Measurements from ENCODE around the gene HDHD2.
"Not testable (repeated sequence)": the region's sequence is repeated elsewhere in the genome, so short reads cannot be mapped to it uniquely, and the experiment has no call there.

HDHD2 gene, protein sequence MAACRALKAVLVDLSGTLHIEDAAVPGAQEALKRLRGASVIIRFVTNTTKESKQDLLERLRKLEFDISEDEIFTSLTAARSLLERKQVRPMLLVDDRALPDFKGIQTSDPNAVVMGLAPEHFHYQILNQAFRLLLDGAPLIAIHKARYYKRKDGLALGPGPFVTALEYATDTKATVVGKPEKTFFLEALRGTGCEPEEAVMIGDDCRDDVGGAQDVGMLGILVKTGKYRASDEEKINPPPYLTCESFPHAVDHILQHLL

DNA sequence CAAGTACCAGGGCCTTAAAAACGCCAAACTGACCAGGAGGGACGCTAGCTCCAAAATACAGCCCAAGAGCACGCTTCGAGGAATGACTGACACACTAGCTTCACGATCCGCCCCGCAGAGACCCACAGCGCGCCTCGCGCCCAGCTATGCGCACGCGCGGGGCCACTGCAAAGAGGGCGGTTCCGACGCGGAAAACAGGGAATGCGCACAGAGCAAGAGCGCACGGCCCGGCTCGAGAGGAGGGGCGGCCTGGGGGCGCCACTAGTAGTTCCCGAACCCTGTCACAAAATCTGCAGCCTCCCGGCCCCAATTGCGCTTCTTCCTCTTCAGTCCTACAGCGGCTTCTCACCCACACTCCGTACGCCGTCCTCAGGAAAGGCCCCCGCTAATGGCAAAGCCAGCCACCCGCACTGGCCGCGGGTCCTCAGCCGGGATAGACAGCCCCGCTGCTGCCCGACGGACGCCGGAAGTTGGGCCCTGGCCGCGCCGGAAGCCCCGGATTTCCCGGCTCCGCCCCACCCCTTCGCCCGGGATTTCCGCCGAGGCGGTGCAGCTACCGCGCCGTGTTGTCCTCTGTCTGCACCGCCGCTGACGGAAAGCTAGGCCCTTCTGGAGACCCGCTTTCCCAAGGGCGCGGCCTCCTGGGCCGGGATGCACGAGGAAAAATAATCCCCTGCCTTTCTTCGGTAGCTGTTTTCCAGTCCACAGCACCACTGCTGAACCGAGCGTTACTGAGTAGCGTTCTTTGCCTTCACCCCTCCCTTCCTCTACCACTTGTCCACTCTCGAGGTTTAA, at the start of gene HDHD2:
HDHD2 (minus strand) TSS at position 472 of the 795 bp plus-strand sequence. CDS start 14,061 bp downstream, outside the sequence.
- in situ Hi-C loops (cut with HindIII; ENCODE audit: low sequenced_read_pairs) = no loop called here

DNA sequence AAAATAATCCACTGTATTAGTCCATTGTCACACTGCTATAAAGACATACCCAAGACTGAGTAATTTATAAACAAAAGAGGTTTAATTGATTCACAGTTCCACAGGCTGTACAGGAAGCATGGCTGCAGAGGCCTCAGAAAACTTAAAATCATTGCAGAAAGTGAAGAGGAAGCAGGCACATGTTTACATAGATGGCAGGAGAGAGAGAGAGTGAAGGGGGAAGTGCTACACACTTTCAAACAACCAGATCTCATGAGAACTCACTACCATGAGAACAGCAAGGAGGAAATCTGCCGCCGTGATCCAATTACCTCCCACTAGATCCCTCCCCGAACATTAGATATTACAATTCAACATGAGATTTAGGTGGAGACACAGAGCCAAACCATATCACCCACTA, 45.7 kb upstream of the HDHD2 start:
- in situ Hi-C loops (cut with HindIII; ENCODE audit: low sequenced_read_pairs) = not testable (repeated sequence)

DNA sequence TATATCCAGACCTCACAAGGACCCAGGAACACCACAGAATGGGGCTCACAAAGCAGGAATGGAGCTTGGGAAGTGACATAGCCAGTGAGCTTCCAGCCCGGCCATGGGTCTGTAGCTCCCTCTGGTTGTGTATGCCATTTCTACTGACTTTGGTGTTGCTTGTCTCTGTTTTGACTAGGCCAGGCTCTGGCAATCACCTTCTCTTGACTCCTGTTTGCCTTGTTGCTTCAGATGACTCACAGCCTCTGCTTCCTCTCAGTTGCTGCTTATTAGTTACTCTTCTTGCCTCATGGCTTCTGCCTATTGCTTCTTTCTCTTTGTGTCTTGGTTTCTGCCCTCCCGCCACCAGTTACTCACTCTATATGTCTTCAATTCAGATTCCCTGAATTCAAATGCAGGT, 41.7 kb upstream of the HDHD2 start:
- in situ Hi-C loops (cut with HindIII; ENCODE audit: low sequenced_read_pairs) = no loop called here

DNA sequence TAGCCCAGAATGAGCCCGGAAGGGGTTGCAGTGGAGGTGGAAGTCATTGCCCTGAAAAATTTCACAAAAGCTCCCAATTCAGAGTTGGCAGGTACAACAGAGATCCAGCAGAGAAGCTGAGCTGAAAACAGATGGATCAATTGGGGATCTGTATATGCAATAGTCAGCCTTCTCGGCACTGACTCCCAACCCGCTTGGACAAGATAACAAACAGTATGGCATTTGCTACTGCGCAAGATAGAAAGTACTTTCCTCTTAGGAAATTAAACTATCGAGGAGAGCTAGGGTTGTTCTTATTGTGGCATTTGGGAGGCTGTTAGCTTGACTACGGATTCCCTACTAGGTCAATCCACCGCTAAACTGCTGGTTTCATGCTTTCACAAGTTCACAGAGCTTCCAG, 37.4 kb upstream of the HDHD2 start:
- in situ Hi-C loops (cut with HindIII; ENCODE audit: low sequenced_read_pairs) = no loop called here

DNA sequence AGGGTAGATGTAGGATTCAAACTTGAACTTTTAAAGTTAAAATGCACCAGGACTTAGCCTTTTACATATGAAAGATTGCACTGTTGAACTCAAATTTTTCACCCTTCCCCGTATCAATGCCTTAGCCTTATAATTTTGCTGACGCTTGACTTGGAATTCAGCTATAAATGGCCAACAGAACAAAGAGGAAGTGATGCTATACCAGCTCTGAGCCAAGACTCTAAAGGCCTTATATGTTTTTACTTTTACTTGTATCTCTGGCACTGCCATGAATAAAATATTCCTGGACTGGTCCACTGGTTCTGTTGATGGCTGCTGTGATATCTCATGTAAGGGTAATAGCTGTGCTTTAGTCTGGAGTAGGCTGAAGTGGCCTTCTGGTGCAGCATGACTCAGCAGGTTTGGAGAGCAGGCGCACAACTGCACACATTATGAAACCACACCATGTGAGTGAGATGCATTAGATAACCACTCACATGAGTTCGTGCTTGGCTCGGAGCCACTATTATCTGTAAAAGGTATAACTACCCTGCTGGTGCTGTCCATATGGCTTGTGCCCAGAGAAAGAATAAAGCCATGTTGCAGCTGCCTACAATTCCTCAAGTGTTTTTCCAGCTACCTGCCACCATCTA, 34.2 kb upstream of the HDHD2 start:
- in situ Hi-C loops (cut with HindIII; ENCODE audit: low sequenced_read_pairs) = no loop called here

DNA sequence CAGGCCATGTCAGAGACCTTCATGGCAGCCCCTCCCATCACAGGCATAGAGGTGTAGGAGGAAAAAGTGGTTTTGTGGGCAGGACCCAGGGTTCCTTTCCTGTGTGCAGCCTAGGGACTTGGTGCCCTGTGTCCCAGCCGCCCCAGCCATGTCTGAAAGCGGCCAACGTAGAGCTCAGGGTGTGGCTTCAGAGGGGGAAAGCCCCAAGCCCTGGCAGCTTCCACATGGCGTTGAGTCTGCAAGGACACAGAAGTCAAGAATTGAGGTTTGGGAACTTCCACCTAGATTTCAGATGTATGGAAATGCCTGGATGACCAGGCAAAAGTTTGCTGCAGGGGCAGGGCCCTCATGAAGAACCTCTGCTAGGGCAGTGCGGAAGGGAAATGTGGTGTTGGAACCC, 31.9 kb upstream of the HDHD2 start:
- in situ Hi-C loops (cut with HindIII; ENCODE audit: low sequenced_read_pairs) = not testable (repeated sequence)

DNA sequence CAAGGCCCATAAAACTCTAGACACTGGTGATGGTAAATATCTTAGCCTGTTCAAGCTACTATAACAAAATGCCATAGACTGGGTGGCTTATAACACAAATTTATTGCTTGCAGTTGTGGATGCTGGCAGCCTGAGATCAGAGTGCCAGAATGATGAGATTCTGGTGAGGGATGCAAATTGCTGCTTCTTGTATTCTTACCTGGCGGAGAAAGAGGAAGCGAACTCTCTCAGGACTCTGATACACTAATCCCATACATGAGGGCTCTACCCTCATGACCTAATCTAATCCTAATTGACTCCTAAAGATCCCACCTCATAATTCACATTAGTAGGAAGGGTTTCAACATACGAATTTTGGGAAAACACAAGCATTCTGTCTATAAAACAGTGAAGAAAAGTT, 30.5 kb upstream of the HDHD2 start:
- in situ Hi-C loops (cut with HindIII; ENCODE audit: low sequenced_read_pairs) = no loop called here

DNA sequence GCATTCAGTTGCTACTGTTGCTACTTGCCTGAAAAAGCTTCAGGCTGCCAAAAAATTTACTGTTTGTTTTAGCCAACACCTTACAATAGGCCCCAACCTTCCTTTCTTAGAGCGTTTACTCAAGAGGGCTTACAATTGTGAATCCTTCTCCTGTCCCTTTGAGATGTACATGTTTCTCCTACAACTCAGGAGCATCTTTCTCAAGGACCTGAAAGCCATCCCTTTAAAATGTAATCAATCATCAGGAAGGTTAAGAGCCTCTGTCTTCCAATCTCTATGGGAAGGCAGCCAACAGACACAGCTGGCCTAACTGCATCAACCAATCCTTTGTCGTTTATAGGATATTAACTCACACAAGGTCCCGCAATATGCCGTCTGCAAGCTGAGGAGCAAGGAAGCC, 29.2 kb upstream of the HDHD2 start:
- in situ Hi-C loops (cut with HindIII; ENCODE audit: low sequenced_read_pairs) = no loop called here

DNA sequence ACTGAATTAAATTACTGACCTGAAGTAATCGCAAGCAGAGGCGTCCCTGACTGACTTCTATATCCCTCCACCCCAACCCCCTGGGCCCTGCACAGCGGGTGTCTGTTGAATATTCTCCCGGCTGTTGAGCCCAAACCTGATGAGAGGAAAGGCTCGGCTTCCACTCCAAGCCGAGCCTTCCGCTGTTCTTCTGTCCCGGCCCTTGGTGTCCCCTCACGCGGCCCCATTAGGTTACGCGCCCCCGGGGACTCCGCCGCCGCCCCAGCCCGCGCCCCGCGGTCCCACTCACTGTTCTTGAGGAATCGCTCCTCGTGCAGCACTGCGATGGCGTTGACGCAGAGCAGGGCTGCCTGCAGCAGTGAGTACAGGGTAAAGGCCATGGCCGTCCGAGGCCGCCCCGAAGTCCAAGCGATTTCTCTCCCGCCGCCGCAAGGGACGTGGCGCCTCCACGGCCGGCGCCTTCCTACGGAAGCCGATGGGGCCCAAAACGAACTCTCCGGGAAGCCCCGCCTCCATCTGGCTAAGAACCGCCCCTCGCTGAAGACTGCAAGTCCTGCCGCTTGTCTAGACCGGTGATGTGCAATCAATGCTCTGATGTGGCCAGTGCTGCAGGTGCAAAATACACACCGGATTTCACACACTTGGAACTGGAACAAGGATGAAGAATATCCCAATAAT, 25.7 kb upstream of the HDHD2 start, which contains the start of gene IER3IP1:
IER3IP1 (minus strand) TSS at position 467 of the 678 bp plus-strand sequence; CDS start at position 380, 87 bp downstream.
- in situ Hi-C loops (cut with HindIII; ENCODE audit: low sequenced_read_pairs) = no loop called here

DNA sequence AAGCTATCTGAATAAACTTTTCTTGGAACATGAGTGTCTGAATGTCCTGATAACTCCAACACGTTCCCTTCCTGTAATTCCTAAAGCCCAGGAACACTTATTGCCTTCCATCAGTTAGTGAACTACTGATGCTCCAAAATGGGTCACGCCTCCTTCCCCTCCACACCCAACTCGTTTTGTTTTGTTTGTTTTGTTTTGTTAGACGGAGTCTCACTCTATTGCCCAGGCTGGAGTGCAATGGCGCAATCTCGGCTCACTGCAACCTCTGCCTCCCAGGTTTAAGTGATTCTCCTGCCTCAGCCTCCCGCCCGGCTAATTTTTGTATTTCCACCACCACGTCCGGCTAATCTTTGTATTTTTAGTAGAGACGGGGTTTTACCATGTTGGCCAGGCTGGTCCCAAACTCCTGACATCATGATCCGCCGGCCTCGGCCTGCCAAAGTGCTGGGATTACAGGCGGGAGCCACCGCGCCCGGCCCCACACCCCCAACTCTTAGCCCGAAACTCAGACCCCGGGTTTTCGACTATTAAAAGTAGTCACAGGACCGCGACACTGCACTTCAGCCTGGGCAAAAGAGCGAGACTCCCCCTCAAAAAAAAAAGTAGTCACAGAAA, 25.1 kb upstream of the HDHD2 start:
- in situ Hi-C loops (cut with HindIII; ENCODE audit: low sequenced_read_pairs) = no loop called here

DNA sequence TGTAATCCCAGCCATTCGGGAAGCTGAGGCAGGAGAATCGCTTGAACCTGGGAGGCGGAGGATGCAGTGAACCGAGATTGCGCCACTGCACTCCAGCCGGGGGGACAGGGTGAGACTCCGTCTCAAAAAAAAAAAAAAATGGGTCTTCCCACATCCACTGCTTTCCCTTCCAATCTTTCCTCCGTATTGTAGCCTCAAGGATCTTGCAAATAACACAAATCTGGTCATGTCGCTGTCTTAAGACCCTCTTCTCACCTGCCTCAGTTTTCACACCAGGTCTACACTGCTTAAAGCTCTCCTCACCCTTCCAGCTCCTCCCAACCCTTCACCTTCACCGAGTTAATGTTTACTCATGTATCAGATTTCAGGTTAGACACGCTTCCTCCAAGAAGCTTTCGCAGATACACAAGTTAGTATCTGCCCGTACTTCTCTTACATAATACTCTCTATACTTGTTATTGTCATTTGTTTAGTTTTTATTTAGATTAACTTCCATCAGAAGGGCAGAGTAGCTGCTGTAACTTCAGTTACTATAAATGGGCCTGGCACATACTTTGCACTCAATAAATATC, 24.3 kb upstream of the HDHD2 start:
- in situ Hi-C loops (cut with HindIII; ENCODE audit: low sequenced_read_pairs) = no loop called here

DNA sequence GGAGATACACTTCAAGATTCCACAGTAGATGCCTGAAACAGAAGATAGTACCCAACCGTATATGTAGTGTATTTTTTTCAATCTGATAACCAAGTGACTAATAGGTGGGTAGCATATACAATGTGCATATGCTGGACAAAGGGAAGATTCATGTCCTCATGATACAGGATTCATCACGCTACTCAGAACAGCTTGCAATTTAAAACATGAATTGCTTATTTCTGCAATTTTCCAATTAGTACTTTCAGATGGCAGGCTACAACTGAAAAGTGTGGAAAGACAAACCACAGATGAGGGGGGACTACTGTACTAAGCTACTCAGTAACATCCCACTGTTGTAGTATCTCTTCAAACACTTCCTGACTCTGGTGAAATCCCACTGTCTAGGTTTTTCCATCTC, 22.2 kb upstream of the HDHD2 start:
- in situ Hi-C loops (cut with HindIII; ENCODE audit: low sequenced_read_pairs) = no loop called here

DNA sequence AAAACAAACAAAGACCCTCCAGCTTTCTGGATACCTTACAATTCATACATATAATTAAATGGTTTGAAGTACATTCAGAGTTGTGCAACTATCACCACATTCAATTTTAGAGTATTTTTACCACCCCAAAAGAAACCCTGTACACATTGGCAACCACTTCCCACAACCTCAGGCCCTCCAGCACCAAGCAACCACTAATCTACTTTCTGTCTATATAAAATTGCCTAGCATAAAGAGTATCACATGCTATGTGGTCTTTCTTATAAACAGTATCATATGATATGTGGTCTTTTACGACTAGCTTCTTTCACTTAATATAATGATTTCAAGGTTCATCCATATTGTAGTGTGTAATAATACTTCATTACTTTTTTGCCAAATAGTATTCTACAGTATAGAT, 18.6 kb upstream of the HDHD2 start:
- in situ Hi-C loops (cut with HindIII; ENCODE audit: low sequenced_read_pairs) = no loop called here

DNA sequence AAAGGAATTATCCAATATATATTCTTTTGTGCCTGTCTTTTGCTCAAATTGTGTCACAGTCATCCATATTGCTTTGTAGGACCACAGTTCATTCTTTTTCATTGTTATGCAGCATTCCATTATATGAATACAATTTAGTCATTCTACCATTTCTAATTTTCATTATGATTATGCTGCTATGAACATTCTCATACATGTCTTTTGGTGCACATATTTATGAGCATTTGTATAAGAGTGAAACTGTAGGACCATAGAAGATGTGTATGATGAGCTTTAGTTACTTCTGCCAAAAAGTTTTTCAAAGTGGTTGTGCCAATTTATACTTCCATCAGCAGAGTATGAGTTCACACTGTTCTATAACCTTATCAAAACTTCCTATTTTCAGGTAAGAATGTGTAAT, 18.2 kb upstream of the HDHD2 start:
- in situ Hi-C loops (cut with HindIII; ENCODE audit: low sequenced_read_pairs) = no loop called here

DNA sequence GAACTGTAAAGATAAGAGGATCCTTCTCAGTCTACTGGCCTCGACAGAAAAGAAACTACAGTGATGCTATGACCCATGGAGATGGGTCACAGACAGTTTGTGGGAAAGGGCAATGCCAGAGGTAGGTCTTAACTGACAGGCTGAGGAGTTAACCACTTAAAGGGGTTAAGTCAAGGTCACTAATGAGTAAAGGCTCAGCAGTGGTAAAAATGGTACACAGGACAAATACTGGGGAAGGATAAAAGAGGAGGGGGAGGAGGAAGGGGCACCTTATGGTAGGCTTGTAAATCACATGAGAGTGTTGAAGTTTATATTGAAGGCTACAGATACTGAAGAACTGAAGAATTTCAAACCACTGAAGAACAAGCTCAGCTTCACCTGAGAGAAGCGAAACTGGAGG, 16.0 kb upstream of the HDHD2 start:
- in situ Hi-C loops (cut with HindIII; ENCODE audit: low sequenced_read_pairs) = no loop called here

DNA sequence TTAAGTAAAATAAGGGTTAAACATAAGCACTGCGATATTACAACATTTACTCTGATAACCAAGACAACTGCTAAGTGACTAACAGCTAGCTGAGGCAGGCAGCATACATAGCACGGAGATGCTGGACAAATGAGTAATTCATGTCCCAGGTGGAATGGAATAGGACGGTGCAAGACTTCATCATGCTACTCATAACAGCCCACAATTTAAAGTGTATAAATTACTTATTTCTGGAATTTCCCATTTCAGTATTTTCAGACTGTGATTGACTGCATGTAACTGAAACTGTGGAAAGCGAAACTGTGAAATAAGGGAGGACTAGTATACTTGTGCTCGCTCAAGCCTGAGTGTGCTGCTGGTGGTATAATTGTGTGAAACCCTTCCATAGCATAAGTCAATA, 12.9 kb upstream of the HDHD2 start:
- in situ Hi-C loops (cut with HindIII; ENCODE audit: low sequenced_read_pairs) = no loop called here

DNA sequence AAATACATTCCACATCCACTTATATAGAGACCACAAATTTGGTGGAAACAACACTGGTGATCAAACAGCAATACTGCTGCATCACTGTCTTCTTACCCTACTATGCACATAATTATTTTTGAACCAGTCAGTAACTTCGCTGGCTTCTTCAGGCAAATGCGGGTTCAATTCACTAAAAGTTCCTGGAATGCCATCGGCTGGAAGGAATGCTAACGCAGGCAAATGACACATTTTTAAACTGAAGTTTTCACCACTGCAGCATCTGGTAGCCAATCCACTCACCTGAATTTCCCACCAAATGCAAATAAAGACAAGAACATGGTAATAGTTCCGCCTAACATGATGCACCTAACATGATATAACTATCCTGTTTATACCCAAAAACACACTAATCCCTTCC, 10.0 kb upstream of the HDHD2 start:
- in situ Hi-C loops (cut with HindIII; ENCODE audit: low sequenced_read_pairs) = no loop called here

DNA sequence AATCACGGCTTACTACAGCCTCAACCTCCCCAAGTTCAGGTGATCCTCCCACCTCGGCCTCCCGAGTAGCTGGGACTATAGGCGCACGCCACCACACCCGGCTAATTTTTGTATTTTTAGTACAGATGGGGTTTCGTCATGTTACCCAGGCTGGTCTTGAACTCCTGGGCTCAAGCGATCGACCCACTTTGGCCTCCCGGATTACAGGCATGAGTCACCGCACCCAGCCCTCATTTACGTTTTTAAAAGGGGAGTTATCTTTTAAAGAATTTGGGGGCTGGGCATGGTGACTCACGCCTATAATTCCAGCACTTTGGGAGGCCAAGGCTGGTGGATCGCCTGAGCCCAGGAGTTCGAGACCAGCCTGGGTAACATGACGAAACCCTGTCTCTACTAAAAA, 8.1 kb upstream of the HDHD2 start:
- in situ Hi-C loops (cut with HindIII; ENCODE audit: low sequenced_read_pairs) = not testable (repeated sequence)

DNA sequence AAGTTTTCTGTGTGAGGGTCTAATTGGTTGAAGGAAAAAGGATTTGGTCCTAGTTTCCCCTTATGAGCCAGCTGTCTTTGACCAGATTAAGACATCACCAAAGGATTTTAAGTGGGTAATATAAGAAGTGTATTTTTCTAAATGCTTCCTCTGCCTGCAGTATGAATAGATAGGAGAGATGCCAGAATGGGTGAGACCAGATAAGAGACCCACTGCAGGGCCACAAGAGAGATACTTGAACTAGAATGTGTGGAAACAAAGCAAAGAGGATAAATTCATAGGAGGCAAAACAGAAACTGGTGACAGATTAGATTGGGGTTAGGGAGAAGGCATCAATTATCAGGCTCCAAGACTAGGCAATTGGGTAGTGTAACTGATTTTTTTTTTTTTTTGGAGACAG, 1.1 kb upstream of the HDHD2 start:
- in situ Hi-C loops (cut with HindIII; ENCODE audit: low sequenced_read_pairs) = no loop called here

DNA sequence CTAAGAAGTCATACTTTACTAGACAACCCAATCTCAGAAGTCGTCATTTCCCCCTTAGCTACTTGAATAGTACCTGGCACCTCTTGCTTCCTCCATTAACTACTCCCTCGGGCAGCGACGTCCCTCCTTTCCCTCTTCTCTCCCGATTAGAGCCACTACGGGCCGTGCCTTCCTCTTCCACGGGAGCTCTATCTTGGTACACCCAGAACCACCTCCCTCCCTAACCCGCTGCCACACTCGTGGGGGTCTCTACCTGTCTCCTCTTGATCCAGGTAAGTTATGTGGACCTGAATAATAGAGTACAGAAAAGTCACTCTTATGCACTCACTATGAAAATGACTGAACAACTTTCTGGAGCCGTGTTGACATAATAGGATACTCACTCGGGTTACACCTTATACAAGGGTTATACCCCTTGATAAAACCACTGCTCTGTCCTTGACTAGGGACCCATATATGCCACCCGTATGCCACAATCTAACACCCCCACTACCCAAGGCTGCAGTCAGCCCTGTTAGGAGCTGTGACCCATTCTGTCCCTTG, 595 bp upstream of the HDHD2 start:
- in situ Hi-C loops (cut with HindIII; ENCODE audit: low sequenced_read_pairs) = no loop called here
